AG04450 (cell line): ENCODE results near the gene PRRT2. TPM values are rescaled to one million over a fixed set of nuclear protein-coding genes. Genes with fewer than 3 reads are reported as not detected.

ENCODE experiments used
- CTCF ChIA-PET: fragments of 300-600, 350-600 bp; formaldehyde crosslinking; extraction: SDS; loops from one replicate; lab custom pipeline; 2022; ENCODE audit warnings: antibody characterized with exemption, inconsistent platforms; lab: Charles Lee
- POLR2A ChIA-PET: fragments of 350-600 bp; formaldehyde crosslinking; extraction: SDS; loops from one replicate; lab custom pipeline; 2021; ENCODE audit warnings: antibody characterized with exemption, inconsistent platforms; lab: Yijun Ruan, JAX
- DNase-seq: peaks from one replicate; pipeline ENCODE4 v3.0.0-alpha.2; 2011; ENCODE audit warnings: low read depth, low spot score
- H3K27ac ChIP-seq: one replicate; pipeline ENCODE4 v1.5.1; 2012; ENCODE audit warnings: low read depth, low read length, control low read depth
- H3K27me3 ChIP-seq: one replicate; pipeline ENCODE4 v1.6.0; 2012; ENCODE audit warnings: low read length; ENCODE audit not compliant: control insufficient read depth, insufficient read depth
- H3K4me3 ChIP-seq: 2 replicates; pipeline ENCODE4 v1.5.1; 2011; ENCODE audit warnings: mild to moderate bottlenecking, low read depth, low read length, control low read depth
- H3K9me3 ChIP-seq: 2 replicates; pipeline ENCODE4 v1.5.1; 2012; ENCODE audit warnings: low read length; ENCODE audit not compliant: control insufficient read depth, insufficient read depth
- polyA plus RNA-seq: library from polyadenylated mRNA; depleted of rRNA; stranded (reverse); fragments of >200 nt; gene quantifications from 2 replicates; pipeline ENCODE4 v1.2.3, GENCODE V29; 2011
- TF ChIP-seq, protein P1 (sequence below): IDR thresholded peaks from 2 replicates; pipeline ENCODE4 v1.5.1; 2011; ENCODE audit warnings: low read depth, low read length, control low read depth, inconsistent platforms

The PRRT2 gene
- polyA plus RNA-seq, 1 experiment: 5.7 TPM

DNA sequence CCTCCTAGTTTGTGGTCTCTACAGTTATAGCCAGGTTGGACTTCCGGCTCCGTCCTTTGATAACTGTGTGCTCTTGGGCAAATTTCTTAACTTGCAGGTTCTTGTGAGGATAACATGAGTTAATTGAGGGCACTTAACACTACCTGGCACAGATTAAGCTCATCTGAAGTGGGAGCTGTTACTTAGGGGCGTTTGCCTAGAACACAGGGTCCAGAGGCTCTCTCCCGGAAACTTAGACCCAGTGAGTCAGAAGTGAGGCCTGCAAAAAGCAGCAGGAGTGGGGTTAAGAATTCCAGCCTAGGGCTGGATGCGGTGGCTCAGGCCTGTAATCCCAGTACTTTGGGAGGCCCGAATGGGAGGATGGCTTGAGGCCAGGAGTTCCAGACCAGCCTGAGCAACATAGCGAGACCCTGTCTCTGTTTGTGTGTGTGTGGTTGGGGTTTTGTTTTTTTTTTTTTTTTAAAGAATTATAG lies 9.7 kb downstream of the PRRT2 start:
- CTCF ChIA-PET: interaction anchor here (0.5 to 1.7 kb wide), 3 partner anchors 27 to 411 kb away, joined by 3 to 7 read pairs (median 4); no protein-coding TSS in a partner anchor
- Histone ChIP-seq H3K9me3 (no peaks in the 10 kb centered on the region; the same call in 1 of the 2 replicates), H3K4me3 (peak overlapping the region; percentile 93), H3K27me3 (no peaks in the 10 kb centered on the region), H3K27ac (peak overlapping the region; percentile 92)
- TF ChIP-seq, protein P1, sequence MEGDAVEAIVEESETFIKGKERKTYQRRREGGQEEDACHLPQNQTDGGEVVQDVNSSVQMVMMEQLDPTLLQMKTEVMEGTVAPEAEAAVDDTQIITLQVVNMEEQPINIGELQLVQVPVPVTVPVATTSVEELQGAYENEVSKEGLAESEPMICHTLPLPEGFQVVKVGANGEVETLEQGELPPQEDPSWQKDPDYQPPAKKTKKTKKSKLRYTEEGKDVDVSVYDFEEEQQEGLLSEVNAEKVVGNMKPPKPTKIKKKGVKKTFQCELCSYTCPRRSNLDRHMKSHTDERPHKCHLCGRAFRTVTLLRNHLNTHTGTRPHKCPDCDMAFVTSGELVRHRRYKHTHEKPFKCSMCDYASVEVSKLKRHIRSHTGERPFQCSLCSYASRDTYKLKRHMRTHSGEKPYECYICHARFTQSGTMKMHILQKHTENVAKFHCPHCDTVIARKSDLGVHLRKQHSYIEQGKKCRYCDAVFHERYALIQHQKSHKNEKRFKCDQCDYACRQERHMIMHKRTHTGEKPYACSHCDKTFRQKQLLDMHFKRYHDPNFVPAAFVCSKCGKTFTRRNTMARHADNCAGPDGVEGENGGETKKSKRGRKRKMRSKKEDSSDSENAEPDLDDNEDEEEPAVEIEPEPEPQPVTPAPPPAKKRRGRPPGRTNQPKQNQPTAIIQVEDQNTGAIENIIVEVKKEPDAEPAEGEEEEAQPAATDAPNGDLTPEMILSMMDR: no peak
- no peak for DNase-seq
- POLR2A ChIA-PET: interaction anchor here (0.8 to 0.9 kb wide), 2 partner anchors 14 to 17 kb away, joined by 5 to 6 read pairs; no protein-coding TSS in a partner anchor

GRCh38 chr16:29824589-29825144 lies 12.7 kb downstream of the PRRT2 start:
- ChIA-PET POLR2A (interaction anchor here (0.6 to 2.1 kb wide), 6 partner anchors 9 to 101 kb away, joined by 3 to 11 read pairs (median 5); partner anchors contain the start of genes KCTD13 and PAGR1), CTCF (interaction anchor here (1.1 to 5.0 kb wide), 2 partner anchors 9 to 24 kb away, joined by 5 to 39 read pairs; partner anchors contain the start of gene PAGR1)
- no peaks in the 10 kb centered on the region for H3K27me3 ChIP-seq
- DNase-seq: peak; percentile 65
- peak overlapping the region; percentile 99 for H3K27ac ChIP-seq
- H3K4me3 ChIP-seq: peak overlapping the region; percentile 42
- H3K9me3 ChIP-seq: no peaks in the 10 kb centered on the region
- TF ChIP-seq, protein P1: no peak

GRCh38 chr16:29825145-29826044 lies 13.4 kb downstream of the PRRT2 start:
- TF ChIP-seq, protein P1: no peak
- Histone ChIP-seq H3K4me3 (peak overlapping the region; percentile 49), H3K9me3 (no peaks in the 10 kb centered on the region), H3K27me3 (no peaks in the 10 kb centered on the region), H3K27ac (peak overlapping the region; percentile 99)
- peak; percentile 80 for DNase-seq
- ChIA-PET CTCF (interaction anchor here (1.1 to 5.0 kb wide), 3 partner anchors 9 to 23 kb away, joined by 5 to 39 read pairs (median 8); partner anchors contain the start of gene PAGR1), POLR2A (interaction anchor here (0.6 to 2.1 kb wide), 10 partner anchors 9 to 617 kb away, joined by 3 to 7 read pairs (median 3); partner anchors contain the start of genes ALDOA, PAGR1 and PRRT2)

- H3K27ac ChIP-seq: peak overlapping the region; percentile 99
- no peak overlapping the region for H3K4me3 ChIP-seq
- DNase-seq: no peak
- CTCF ChIA-PET: interaction anchor here (1.7 to 5.0 kb wide), 2 partner anchors 10 to 22 kb away, joined by 8 to 39 read pairs; partner anchors contain the start of gene PAGR1
- POLR2A ChIA-PET: interaction anchor here (0.7 to 0.8 kb wide), 4 partner anchors 15 to 671 kb away, joined by 3 to 8 read pairs (median 6); partner anchors contain the start of gene ALDOA
- TF ChIP-seq, protein P1: no peak
- H3K27me3 ChIP-seq: no peaks in the 10 kb centered on the region
- no peaks in the 10 kb centered on the region for H3K9me3 ChIP-seq
Measured at GRCh38 chr16:29826342-29826695, 14.3 kb downstream of the PRRT2 start.
